Sigmoid colon (tissue), 7 donors: ENCODE results near the gene PPM1E. TPM values are rescaled to one million over a fixed set of nuclear protein-coding genes. Genes with fewer than 3 reads are reported as not detected.

Experiments used
- DNase-seq: peaks from one replicate; pipeline ENCODE4 v3.0.0-alpha.2; 2019
- H3K27ac ChIP-seq, 4 donors: fragments of 200-600 bp; sonication (generic); one replicate each; pipeline ENCODE4 v1.5.1; 2016 to 2019; ENCODE audit warnings: mild to moderate bottlenecking in 1 of 4
- H3K27me3 ChIP-seq, 3 donors: fragments of 200-600 bp; sonication (generic); one replicate each; pipeline ENCODE4 v1.5.1; 2019; ENCODE audit warnings: mild to moderate bottlenecking in 1 of 3
- H3K36me3 ChIP-seq, 4 donors: fragments of 200-600 bp; sonication (generic); one replicate each; pipeline ENCODE4 v1.5.1; 2016 to 2019
- H3K4me1 ChIP-seq, 4 donors: fragments of 200-600 bp; sonication (generic); one replicate each; pipeline ENCODE4 v1.5.1; 2017 to 2019
- H3K4me3 ChIP-seq, 4 donors: fragments of 200-600 bp; sonication (generic); one replicate each; pipeline ENCODE4 v1.5.1; 2017 to 2019; ENCODE audit warnings: mild to moderate bottlenecking in 2 of 4, moderate library complexity in 1 of 4
- H3K9me3 ChIP-seq, 4 donors: fragments of 200-600 bp in 3 of 4; sonication (generic) in 3 of 4; one replicate each; pipeline versions ENCODE4 v1.5.1 to v1.6.1; 2013 to 2019
- CTCF ChIP-seq, 4 experiments: fragments of 450-650 bp in 3 of 4; fragments of 200-600 bp in 1 of 4; IDR thresholded peaks; one replicate each; pipeline ENCODE4 v1.5.1; 2016 to 2019; ENCODE audit warnings: antibody characterized with exemption in 4 of 4, mild to moderate bottlenecking in 3 of 4, moderate library complexity in 2 of 4
- EP300 ChIP-seq, 4 donors: sonication (generic); formaldehyde crosslinking; IDR thresholded peaks; one replicate each; pipeline ENCODE4 v1.6.1; 2017; ENCODE audit warnings: antibody characterized with exemption in 4 of 4
- POLR2A ChIP-seq, 2 donors: fragments of 450-650 bp; IDR thresholded peaks; one replicate each; pipeline ENCODE4 v1.6.1; 2016; ENCODE audit warnings: antibody characterized with exemption in 2 of 2, mild to moderate bottlenecking in 2 of 2, moderate library complexity in 2 of 2
- POLR2AphosphoS5 ChIP-seq, 4 donors: sonication (generic); formaldehyde crosslinking; IDR thresholded peaks; one replicate each; pipeline ENCODE4 v1.6.1; 2017; ENCODE audit warnings: antibody characterized with exemption in 4 of 4
- WGBS, 2 donors: extraction: QIAGEN DNeasy Blood & Tissue Kit; methylation state at CpG; one replicate each; pipeline ENCODE4 v1.1.7; 2013; 5-methylcytosine and 5-hydroxymethylcytosine counted together
- intact Hi-C: fragments of 100-400 bp; cut with DNase I; formaldehyde crosslinking; loops from one replicate; pipeline ENCODE4 v1.15.1; 2023
- polyA plus RNA-seq, 3 donors: library from polyadenylated mRNA; stranded (reverse); fragments of 200-250 nt; gene quantifications; one replicate each; pipeline ENCODE4 v1.2.3, GENCODE V29; 2013
- total RNA-seq, 4 donors: library from RNA; depleted of rRNA; stranded (reverse); fragments of >200 nt; gene quantifications; one replicate each; pipeline ENCODE4 v1.1.0, GENCODE V29; 2016
- donor health status: healthy with polysubstance abuse.
- donor health status: Bipolar disorder and iron deficiency.
- donor health status: healthy.

PPM1E gene
- total and polyA plus RNA-seq, 7 donors = 0.16 to 0.55 (median 0.36) TPM; not detected in 2

- Histone ChIP-seq H3K4me3 (no peak overlapping the region), H3K9me3 (no peaks in the 10 kb centered on the region), H3K27me3 (no peaks in the 10 kb centered on the region), H3K36me3 (peaks cover 0 to 7% (median 0%) of the 10 kb centered on the region in 4 donors), H3K27ac (no peak overlapping the region), H3K4me1 (peaks cover 0 to 14% (median 6%) of the 10 kb centered on the region in 4 donors)
- intact Hi-C loops = no loop called here
- WGBS, 2 donors = 68 to 69% methylated on average over 2 of the region's 2 CpGs
- DNase-seq = no peak
- TF ChIP-seq POLR2A (IDR thresholded peaks at IDR 0.05) = no peak
- no peak for TF ChIP-seq CTCF (IDR thresholded peaks at IDR 0.05)
- TF ChIP-seq POLR2AphosphoS5 (IDR thresholded peaks at IDR 0.05) = no peak
- no peak for TF ChIP-seq EP300 (IDR thresholded peaks at IDR 0.05)
Observed at GRCh38 chr17:58989629-58990028, 234.0 kb downstream of the PPM1E start.

GRCh38 chr17:58991718-58992331 lies 236.2 kb downstream of the PPM1E start:
- Histone ChIP-seq H3K4me3 (no peak overlapping the region), H3K9me3 (no peaks in the 10 kb centered on the region), H3K4me1 (peaks cover 0 to 14% (median 6%) of the 10 kb centered on the region in 4 donors), H3K27ac (no peak overlapping the region), H3K36me3 (peaks cover 0 to 7% (median 0%) of the 10 kb centered on the region in 4 donors), H3K27me3 (no peaks in the 10 kb centered on the region)
- TF ChIP-seq POLR2AphosphoS5 (IDR thresholded peaks at IDR 0.05) = no peak
- no peak for TF ChIP-seq POLR2A (IDR thresholded peaks at IDR 0.05)
- no peak for TF ChIP-seq CTCF (IDR thresholded peaks at IDR 0.05)
- no peak for TF ChIP-seq EP300 (IDR thresholded peaks at IDR 0.05)
- intact Hi-C loops = no loop called here
- WGBS, 2 donors = 43 to 67% methylated on average over 4 of the region's 4 CpGs
- no peak for DNase-seq

GRCh38 chr17:58993311-58993710 lies 237.7 kb downstream of the PPM1E start:
- H3K4me3 ChIP-seq = no peak overlapping the region
- H3K36me3 ChIP-seq = peaks cover 0 to 11% (median under 1%) of the 10 kb centered on the region in 4 donors
- no peaks in the 10 kb centered on the region for H3K27me3 ChIP-seq
- intact Hi-C loops = no loop called here
- no peaks in the 10 kb centered on the region for H3K9me3 ChIP-seq
- TF ChIP-seq EP300 (IDR thresholded peaks at IDR 0.05) = no peak
- peak overlapping the region in 1 of 4 donors; percentile 20 for H3K27ac ChIP-seq
- no peak for DNase-seq
- 70 to 81% methylated on average over 5 of the region's 5 CpGs for WGBS, 2 donors
- peaks cover 0 to 14% (median 6%) of the 10 kb centered on the region in 4 donors for H3K4me1 ChIP-seq

GRCh38 chr17:58995247-58995940 lies 239.7 kb downstream of the PPM1E start:
- intact Hi-C loops = no loop called here
- TF ChIP-seq EP300 (IDR thresholded peaks at IDR 0.05) = no peak
- TF ChIP-seq CTCF (IDR thresholded peaks at IDR 0.05) = no peak
- TF ChIP-seq POLR2AphosphoS5 (IDR thresholded peaks at IDR 0.05) = no peak
- TF ChIP-seq POLR2A (IDR thresholded peaks at IDR 0.05) = no peak
- Histone ChIP-seq H3K27me3 (no peaks in the 10 kb centered on the region), H3K27ac (no peak overlapping the region), H3K4me3 (no peak overlapping the region), H3K36me3 (peaks cover 0 to 32% (median 9%) of the 10 kb centered on the region in 4 donors), H3K4me1 (peaks cover 0 to 14% (median 6%) of the 10 kb centered on the region in 4 donors), H3K9me3 (no peaks in the 10 kb centered on the region)
- DNase-seq = no peak
- 94 to 98% methylated on average over 7 of the region's 7 CpGs for WGBS, 2 donors

- H3K27ac ChIP-seq = no peak overlapping the region
- 86 to 89% methylated on average over 4 of the region's 4 CpGs for WGBS, 2 donors
- intact Hi-C loops = no loop called here
- peaks cover 0 to 44% (median 10%) of the 10 kb centered on the region in 4 donors for H3K36me3 ChIP-seq
- H3K27me3 ChIP-seq = no peaks in the 10 kb centered on the region
- H3K9me3 ChIP-seq = no peaks in the 10 kb centered on the region
- DNase-seq = no peak
- no peak overlapping the region for H3K4me3 ChIP-seq
- TF ChIP-seq POLR2A (IDR thresholded peaks at IDR 0.05) (no peak), CTCF (IDR thresholded peaks at IDR 0.05) (no peak), EP300 (IDR thresholded peaks at IDR 0.05) (no peak), POLR2AphosphoS5 (IDR thresholded peaks at IDR 0.05) (no peak)
- peaks cover 0 to 7% (median 6%) of the 10 kb centered on the region in 4 donors for H3K4me1 ChIP-seq
Observed at GRCh38 chr17:58996968-58997367, 241.3 kb downstream of the PPM1E start.
